Midbrain (tissue), 1 donor: Measurements from ENCODE around the gene FBLN7.
A peak's percentile ranks its signal among the peaks of the same experiment; 100 is the strongest.
"Not testable (repeated sequence)": the region's sequence is repeated elsewhere in the genome, so short reads cannot be mapped to it uniquely, and the experiment has no call there.

ENCODE experiments used
- DNase-seq: peaks from one replicate; lab custom pipeline; 2025; lab: John Stamatoyannopoulos, UW

The FBLN7 gene

DNA sequence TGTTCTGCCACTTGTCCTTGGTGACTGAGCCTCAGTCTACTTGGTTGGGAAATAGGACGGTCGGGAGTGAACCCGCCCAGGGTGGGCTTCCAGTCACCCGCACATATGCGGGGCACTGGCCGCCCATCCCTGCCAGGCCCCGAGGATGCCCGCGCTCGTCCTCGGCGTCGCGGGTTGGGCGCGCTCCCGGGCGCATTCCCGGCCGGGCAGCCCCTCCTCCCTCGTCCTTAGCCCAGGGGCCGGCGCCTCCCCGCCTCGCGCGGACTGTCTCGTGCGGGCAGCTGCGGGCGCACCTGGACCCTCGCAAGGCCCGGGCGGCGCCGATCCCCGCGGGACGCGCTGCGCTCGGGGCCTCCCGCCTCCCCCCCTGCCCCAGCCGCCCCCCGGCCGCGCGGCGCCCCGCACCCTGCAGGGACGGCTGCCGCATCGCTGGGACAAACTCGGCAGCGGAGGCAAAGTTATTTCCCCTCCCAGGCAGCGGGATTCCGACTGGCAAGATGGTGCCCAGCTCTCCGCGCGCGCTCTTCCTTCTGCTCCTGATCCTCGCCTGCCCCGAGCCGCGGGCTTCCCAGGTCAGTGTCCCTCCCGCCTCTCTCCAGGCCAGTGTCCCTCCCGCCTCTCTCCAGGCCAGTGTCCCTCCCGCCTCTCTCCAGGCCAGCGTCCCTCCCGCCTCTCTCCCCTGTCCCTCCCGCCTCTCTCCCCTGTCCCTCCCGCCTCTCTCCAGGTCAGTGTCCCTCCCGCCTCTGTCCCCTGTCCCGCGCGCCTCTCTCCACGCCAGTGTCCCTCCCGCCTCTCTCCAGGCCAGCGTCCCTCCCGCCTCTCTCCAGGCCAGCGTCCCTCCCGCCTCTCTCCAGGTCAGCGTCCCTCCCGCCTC lies at the start of gene FBLN7:
TSS of gene FBLN7 (plus strand) at position 227 of the 874 bp plus-strand sequence. CDS start at position 498, 271 bp downstream.
- DNase-seq = no peak

GRCh38 chr2:112089375-112089774 lies 48.8 kb upstream of the FBLN7 start:
- DNase-seq = no peak

- DNase-seq = no peak
Measured at GRCh38 chr2:112092286-112093041, 45.7 kb upstream of the FBLN7 start.

DNA sequence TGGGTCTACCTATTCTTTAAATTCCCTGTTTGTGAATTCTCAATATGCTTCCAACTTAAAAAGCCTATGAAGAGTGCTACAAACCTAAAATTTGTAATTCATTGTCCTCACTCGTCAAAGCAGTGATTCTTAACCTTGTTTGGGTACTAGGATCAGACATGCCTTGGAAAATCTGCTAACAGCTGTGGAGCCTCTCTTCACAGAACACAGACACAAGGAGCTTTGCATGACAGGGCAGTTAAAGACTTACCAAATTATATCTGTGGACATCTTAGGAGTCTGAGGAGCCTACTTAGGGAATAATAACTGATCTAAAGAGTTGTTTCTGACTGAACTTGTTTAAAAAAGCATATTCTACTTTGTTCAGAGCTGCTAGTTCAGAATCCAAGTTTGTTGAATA lies 45.0 kb upstream of the FBLN7 start:
- no peak for DNase-seq

DNA sequence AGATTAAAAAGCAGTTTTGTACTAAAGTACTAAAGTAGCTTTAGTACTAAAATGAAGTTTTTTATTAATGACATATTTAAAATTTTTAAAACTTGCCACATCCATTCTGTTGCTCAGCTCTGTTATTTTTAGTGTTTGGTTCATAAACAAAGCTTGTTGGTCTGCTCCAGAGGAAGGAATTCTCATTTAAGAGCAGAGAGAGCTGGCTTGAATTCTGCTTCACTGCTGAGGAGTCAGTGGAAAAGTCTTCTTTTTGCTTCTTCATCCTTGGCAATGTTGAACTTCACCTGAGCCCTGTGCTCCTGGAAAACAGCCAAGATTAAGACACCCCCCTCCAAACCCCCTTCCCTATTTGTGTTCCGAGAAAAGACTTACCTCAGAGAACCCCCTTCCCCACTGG lies 42.5 kb upstream of the FBLN7 start:
- no peak for DNase-seq

- no peak for DNase-seq
Measured at GRCh38 chr2:112096098-112096497, 42.1 kb upstream of the FBLN7 start.

DNA sequence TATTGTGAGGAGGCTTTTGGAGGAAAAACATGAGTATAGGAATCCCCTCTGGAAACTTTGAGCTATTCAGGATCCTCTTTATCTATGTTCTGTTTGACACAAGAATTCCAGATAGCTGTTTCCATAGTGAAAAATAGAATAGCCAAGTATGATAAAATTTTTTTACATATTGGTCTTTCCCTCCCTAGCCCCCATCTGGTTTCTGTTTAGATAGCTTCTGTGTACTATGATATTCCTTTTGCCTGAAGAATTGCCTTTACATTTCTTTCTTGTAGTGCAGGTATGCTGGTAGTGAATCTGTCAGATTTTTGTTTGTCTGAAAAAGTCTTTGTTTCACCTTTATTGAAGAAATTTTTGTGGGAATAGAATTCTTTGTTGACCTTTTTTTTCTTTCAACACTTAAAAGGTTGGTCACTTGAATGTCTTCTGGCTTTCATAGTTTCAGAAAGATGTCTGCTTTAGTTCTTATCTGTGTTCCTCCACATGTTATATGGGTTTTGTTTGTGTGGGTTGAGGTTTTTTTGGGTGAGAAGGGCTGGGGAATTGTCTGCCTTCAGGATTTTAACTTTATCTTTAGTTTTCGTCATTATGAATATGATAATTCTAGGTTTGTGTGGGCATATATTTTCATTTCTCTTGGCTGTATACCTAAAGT lies 29.9 kb upstream of the FBLN7 start:
- DNase-seq = no peak

DNA sequence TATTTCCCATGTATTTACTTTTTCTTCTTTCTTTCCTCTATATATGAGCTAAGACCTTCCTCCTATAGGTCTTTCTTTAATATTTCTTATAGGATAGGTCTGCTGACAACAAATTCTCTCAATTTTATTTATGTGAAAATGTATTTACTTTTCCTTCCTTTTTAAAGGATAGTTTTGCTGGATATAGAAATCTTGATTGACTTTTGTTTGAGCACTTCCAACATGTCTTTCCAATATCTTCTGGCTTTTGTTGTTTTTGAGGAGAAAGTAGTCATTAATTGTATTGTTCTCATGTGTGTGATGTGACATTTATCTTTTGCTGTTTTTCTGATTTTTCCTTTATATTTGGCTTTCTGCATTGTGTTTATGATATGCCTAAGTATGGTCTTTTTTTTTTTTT lies 28.9 kb upstream of the FBLN7 start:
- no peak for DNase-seq

DNA sequence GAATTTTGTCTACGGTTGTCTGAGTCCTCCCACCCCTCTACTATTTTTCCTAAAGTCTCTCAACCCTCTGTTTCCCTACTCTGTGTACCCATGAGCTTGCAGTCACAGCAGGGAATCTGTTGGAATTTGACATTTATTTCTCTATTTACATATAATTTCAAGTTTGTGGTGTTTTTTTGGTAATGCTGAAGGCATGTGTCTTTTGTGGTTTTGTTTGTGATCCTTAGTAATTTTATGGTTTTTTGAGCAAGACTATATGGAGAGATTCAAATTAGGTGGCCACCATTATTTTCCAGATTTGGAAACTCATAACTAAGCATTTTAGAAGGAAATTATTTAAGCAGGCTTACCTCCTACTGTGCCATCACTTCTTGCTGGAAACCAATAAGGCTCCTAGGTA lies 27.2 kb upstream of the FBLN7 start:
- DNase-seq = no peak

GRCh38 chr2:112113354-112113753 lies 24.8 kb upstream of the FBLN7 start:
- not testable (repeated sequence) for DNase-seq

DNA sequence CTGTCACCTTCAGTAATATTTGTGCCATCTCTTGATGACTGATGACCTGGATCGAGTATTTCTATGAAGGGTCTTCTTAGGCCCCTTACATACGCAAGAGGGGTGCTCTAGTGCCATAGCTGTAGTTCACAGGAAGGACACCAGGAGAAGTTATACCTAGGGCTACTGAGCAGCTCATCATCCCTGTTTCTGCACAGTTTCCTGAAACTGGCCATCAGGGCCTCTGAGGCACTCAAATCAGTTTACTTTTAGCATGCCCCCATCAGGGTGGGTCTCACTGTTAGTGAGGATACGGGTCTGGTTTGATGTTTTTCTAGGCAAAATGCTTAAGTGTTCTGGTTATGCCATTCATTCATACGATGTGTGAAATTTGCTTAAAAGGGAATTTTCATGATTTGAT lies 20.0 kb upstream of the FBLN7 start:
- DNase-seq = no peak

DNA sequence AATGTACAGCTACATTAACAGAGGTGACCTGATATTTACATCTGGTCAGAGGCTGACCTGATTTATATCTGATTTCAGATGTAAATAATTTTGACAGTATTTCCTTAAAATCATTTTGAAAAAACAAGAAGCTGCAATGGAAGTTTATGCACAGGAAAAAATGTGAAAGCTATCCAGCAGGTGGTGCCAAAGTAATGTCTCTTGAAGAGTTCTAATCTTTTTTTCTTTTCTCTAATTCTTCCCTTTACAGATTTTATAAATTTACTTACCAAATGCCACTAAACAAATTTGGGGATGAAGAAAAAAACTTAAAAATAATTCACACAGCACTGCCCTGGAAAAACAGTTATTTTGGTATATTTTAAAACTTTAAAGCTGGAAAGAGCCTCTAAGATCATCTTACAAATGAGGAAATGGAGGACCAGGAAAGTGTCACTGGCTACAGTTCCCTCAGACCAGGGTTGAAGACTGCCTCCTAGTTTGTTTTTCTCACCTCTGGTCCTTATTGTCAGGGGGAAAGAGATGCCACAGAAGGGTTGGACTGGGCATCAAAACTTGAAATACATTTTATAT lies 16.4 kb upstream of the FBLN7 start:
- DNase-seq = peak; percentile 38

GRCh38 chr2:112129060-112129459 lies 9.1 kb upstream of the FBLN7 start:
- DNase-seq = no peak

DNA sequence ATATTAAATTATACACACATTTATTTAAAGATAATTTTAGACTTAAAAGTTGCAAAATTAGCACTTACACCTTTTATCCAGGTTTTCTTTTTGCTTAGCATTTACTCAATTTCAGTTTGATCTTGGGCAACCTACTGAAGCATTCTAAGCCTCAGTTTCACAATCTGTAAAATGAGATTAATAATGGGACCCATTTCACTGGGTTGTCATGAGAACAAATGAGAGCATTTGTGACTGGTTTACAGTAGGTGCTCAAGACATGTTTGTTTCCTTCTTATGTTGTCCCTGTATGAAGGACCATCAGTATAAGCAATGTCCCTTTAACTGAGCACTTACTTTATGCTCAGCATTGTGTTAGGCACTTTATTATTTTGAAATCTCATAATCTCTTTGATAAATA lies 4.8 kb upstream of the FBLN7 start:
- no peak for DNase-seq

DNA sequence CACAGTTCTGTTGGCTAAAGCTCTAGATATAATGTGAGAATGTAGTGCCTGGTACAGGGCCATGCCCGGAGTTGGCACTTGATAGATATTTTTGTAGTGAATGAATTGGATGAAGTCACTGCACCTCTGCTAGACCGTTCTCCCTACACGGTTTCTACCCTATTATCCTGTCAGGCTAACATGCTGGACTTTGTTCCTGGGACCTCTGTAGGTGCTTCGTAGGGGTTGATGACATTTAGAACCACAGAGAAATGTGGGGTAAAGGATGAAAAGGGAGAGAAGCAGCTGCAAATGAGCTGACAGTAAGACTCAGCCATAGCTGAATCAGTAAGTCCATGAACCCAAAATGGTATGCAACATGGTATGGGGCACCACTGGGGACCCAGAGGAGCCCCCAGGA lies 4.1 kb upstream of the FBLN7 start:
- DNase-seq = no peak

- DNase-seq = no peak
Measured at GRCh38 chr2:112136096-112136495, 2.1 kb upstream of the FBLN7 start.

GRCh38 chr2:112137516-112138158 lies 548 bp upstream of the FBLN7 start:
- DNase-seq = no peak

DNA sequence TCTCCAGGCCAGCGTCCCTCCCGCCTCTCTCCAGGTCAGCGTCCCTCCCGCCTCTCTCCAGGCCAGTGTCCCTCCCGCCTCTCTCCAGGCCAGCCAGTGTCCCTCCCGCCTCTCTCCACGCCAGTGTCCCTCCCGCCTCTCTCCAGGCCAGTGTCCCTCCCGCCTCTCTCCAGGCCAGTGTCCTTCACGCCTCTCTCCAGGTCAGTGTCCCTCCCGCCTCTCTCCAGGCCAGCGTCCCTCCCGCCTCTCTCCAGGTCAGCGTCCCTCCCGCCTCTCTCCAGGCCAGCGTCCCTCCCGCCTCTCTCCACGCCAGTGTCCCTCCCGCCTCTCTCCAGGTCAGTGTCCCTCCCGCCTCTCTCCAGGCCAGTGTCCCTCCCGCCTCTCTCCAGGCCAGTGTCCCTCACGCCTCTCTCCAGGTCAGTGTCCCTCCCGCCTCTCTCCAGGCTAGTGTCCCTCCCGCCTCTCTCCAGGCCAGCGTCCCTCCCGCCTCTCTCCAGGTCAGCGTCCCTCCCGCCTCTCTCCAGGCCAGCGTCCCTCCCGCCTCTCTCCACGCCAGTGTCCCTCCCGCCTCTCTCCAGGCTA lies 939 bp downstream of the FBLN7 start:
- not testable (repeated sequence) for DNase-seq

DNA sequence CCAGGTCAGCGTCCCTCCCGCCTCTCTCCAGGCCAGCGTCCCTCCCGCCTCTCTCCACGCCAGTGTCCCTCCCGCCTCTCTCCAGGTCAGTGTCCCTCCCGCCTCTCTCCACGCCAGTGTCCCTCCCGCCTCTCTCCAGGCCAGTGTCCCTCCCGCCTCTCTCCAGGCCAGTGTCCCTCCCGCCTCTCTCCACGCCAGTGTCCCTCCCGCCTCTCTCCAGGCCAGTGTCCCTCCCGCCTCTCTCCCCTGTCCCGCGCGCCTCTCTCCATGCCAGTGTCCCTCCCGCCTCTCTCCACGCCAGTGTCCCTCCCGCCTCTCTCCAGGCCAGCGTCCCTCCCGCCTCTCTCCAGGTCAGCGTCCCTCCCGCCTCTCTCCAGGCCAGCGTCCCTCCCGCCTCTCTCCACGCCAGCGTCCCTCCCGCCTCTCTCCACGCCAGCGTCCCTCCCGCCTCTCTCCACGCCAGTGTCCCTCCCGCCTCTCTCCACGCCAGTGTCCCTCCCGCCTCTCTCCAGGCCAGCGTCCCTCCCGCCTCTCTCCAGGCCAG lies 1.5 kb downstream of the FBLN7 start:
- not testable (repeated sequence) for DNase-seq

GRCh38 chr2:112140205-112140802 lies 2.1 kb downstream of the FBLN7 start:
- DNase-seq = no peak
